Lower leg skin (tissue), 4 donors: ENCODE measurements around the gene ERCC6. TPM values are rescaled to one million over a fixed set of nuclear protein-coding genes. Genes with fewer than 3 reads are reported as not detected.

Source experiments
- DNase-seq, 2 donors: peaks; one replicate each; pipeline ENCODE4 v3.0.0-alpha.2; 2019; ENCODE audit warnings: low spot score in 2 of 2
- H3K4me3 ChIP-seq: fragments of 200-600 bp; sonication (generic); 2 replicates; pipeline ENCODE4 v1.5.1; 2017; ENCODE audit warnings: mild to moderate bottlenecking, low read depth; ENCODE audit not compliant: poor library complexity, severe bottlenecking
- CTCF ChIP-seq, 3 donors: fragments of 450-650 bp; IDR thresholded peaks; one replicate each; pipeline ENCODE4 v1.5.1; 2016; ENCODE audit warnings: antibody characterized with exemption in 3 of 3, mild to moderate bottlenecking in 3 of 3, moderate library complexity in 2 of 3
- POLR2A ChIP-seq, 2 donors: fragments of 450-650 bp; IDR thresholded peaks; one replicate each; pipeline ENCODE4 v1.6.1; 2016 to 2017; ENCODE audit warnings: antibody characterized with exemption in 2 of 2, mild to moderate bottlenecking in 1 of 2, moderate library complexity in 1 of 2
- WGBS, 2 donors: methylation state at CpG; one replicate each; pipeline ENCODE4 v1.1.5; 2018; 5-methylcytosine and 5-hydroxymethylcytosine counted together
- intact Hi-C: fragments of 100-400 bp; cut with DNase I; formaldehyde crosslinking; loops from one replicate; pipeline ENCODE4 v1.15.0; 2023; ENCODE audit warnings: low total_unique reads
- total RNA-seq, 4 donors: library from RNA; depleted of rRNA; stranded (reverse); fragments of >200 nt; gene quantifications; one replicate each; pipeline ENCODE4 v1.1.0, GENCODE V29; 2016

The ERCC6 gene
- total RNA-seq, 4 donors from 2014 or later: 22.7 to 29.7 (median 23.6) TPM

GRCh38 chr10:49524496-49524895 is 14.4 kb downstream of the ERCC6 start:
- intact Hi-C loops: no loop called here
- H3K4me3 ChIP-seq: no peak overlapping the region
- 95% methylated on average over 7 of the region's 7 CpGs for WGBS, 2 donors
- TF ChIP-seq CTCF (IDR thresholded peaks at IDR 0.05): no peak
- no peak for TF ChIP-seq POLR2A (IDR thresholded peaks at IDR 0.05)
- no peak for DNase-seq

GRCh38 chr10:49523301-49523700 is 15.6 kb downstream of the ERCC6 start:
- no peak overlapping the region for H3K4me3 ChIP-seq
- 25 to 35% methylated on average over 1 of the region's 1 CpG for WGBS, 2 donors
- TF ChIP-seq POLR2A (IDR thresholded peaks at IDR 0.05): no peak
- TF ChIP-seq CTCF (IDR thresholded peaks at IDR 0.05): no peak
- DNase-seq: no peak
- intact Hi-C loops: no loop called here

GRCh38 chr10:49521062-49521461 is 17.9 kb downstream of the ERCC6 start:
- WGBS, 2 donors: 70 to 83% methylated on average over 4 of the region's 4 CpGs
- intact Hi-C loops: no loop called here
- no peak overlapping the region for H3K4me3 ChIP-seq
- TF ChIP-seq CTCF (IDR thresholded peaks at IDR 0.05): no peak
- no peak for TF ChIP-seq POLR2A (IDR thresholded peaks at IDR 0.05)
- DNase-seq: no peak

- H3K4me3 ChIP-seq: no peak overlapping the region
- TF ChIP-seq POLR2A (IDR thresholded peaks at IDR 0.05): no peak
- TF ChIP-seq CTCF (IDR thresholded peaks at IDR 0.05): no peak
- WGBS, 2 donors: 80 to 82% methylated on average over 8 of the region's 8 CpGs
- intact Hi-C loops: no loop called here
- DNase-seq: no peak
Measured at GRCh38 chr10:49520122-49520775, 18.7 kb downstream of the ERCC6 start.

GRCh38 chr10:49519717-49520116 is 19.2 kb downstream of the ERCC6 start:
- intact Hi-C loops: loop anchor here (5.0 kb wide), 2 partner anchors 112 to 862 kb away; no protein-coding TSS in a partner anchor
- no peak for DNase-seq
- WGBS, 2 donors: 70 to 72% methylated on average over 2 of the region's 2 CpGs
- no peak overlapping the region for H3K4me3 ChIP-seq
- no peak for TF ChIP-seq CTCF (IDR thresholded peaks at IDR 0.05)
- TF ChIP-seq POLR2A (IDR thresholded peaks at IDR 0.05): no peak
